ENCODE results near the gene TMEM222. TPM values are rescaled to one million over a fixed set of nuclear protein-coding genes. Genes with fewer than 3 reads are reported as not detected.
A peak's percentile ranks its signal among the peaks of the same experiment; 100 is the strongest.

TMEM222 gene
- total RNA-seq, 1 donor from 2014 or later, result 50.0 TPM

DNA sequence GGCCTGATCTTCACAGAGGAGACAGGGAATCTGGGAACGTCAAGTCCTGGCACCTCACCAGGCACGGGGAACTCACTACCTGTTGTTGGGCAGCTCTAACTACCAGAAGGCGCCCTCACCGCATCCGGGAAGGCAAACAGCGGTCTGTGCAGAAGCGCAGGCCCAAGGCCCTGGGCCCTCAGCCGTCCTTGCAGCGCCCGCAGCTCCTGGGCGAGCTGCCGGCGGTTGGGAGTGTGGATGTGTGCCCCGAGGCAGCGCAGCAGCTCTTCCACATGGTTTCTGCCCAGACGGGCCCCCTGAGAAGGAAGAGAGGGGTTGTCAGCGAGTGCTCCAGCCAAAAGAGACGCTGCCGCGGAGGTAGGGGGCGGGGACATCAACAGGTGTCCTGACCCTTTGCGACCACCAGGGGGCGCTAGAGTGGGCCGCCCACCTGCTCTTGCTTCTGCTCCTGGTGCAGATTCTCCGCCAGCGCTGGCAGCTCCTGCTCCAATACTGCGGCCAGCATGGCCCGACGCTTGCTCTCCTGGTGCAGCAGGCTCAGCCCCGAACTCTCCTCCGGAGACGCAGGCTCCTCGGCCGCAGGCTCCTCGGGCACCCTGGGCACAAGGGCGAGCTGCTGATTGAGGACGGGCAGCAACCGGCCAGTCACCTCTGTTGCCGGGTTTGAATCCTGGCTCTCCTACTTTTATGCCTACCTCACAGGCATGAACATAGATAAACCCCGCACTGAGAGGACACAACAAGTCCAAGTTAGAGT, 35.5 kb downstream of the TMEM222 start:
- peak; percentile 83 for DNase-seq
- no peaks in the 10 kb centered on the region for H3K36me3 Mint-ChIP-seq (ENCODE audit: unreplicated experiment)
- peaks cover 7% of the 10 kb centered on the region for H3K9me3 Mint-ChIP-seq (ENCODE audit: unreplicated experiment)
- TF ChIP-seq, protein P1, sequence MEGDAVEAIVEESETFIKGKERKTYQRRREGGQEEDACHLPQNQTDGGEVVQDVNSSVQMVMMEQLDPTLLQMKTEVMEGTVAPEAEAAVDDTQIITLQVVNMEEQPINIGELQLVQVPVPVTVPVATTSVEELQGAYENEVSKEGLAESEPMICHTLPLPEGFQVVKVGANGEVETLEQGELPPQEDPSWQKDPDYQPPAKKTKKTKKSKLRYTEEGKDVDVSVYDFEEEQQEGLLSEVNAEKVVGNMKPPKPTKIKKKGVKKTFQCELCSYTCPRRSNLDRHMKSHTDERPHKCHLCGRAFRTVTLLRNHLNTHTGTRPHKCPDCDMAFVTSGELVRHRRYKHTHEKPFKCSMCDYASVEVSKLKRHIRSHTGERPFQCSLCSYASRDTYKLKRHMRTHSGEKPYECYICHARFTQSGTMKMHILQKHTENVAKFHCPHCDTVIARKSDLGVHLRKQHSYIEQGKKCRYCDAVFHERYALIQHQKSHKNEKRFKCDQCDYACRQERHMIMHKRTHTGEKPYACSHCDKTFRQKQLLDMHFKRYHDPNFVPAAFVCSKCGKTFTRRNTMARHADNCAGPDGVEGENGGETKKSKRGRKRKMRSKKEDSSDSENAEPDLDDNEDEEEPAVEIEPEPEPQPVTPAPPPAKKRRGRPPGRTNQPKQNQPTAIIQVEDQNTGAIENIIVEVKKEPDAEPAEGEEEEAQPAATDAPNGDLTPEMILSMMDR (IDR thresholded peaks at IDR 0.05; ENCODE audit: partially characterized antibody, unreplicated experiment), result peak; percentile 100
- peaks cover 4% of the 10 kb centered on the region for H3K4me1 Mint-ChIP-seq (ENCODE audit: low read depth, unreplicated experiment)
- H3K4me3 Mint-ChIP-seq (ENCODE audit: unreplicated experiment), result no peak overlapping the region
- H3K27ac Mint-ChIP-seq (ENCODE audit: unreplicated experiment), result no peak overlapping the region
- peaks cover 9% of the 10 kb centered on the region for H3K27me3 Mint-ChIP-seq (ENCODE audit: unreplicated experiment)

DNA sequence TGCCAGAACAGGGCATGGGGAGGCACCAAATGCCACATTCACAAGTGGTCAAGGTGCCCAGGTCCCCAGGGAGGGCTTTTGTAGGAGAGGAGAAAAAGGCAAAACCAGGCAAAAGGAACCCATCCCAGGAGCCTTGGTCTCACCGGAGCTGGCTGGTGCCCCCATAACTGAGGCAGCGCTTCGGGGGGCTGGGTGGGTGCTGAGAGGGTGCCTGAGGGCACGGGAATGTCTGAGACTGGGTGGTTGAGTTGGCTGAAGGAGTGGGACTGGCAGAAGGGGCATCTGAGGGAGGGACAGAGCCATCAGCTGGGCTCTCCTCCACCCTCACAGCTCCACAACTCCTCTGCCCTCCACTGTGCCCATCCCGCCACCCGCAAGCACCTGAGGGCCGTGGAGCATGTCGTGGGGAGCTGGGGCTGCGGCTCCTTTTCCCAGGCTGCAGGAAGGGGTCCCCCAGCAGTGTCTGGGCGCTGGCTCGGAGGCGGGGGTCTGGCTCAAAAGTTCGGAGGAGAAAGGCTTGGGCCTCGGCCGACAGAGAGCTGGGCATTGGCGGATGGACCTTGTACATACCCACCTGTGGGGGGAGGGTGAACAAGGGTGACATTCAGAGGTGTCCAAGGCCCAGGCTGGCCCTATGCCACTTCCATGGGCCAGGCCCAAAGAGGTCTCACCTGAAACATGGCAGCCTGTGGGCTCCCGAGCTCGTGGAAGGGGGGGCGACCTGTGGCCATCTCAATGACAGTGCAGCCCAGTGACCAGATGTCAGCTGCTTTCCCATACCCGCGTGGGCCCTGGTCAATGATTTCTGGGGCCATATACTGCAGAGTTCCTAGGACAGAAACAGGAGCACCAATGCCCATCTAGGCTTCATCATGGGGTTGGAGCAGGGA, 36.3 kb downstream of the TMEM222 start:
- Mint-ChIP-seq H3K4me3 (ENCODE audit: unreplicated experiment) (no peak overlapping the region), H3K27ac (ENCODE audit: unreplicated experiment) (no peak overlapping the region), H3K9me3 (ENCODE audit: unreplicated experiment) (peaks cover 7% of the 10 kb centered on the region), H3K36me3 (ENCODE audit: unreplicated experiment) (no peaks in the 10 kb centered on the region), H3K4me1 (ENCODE audit: low read depth, unreplicated experiment) (peaks cover 4% of the 10 kb centered on the region), H3K27me3 (ENCODE audit: unreplicated experiment) (peaks cover 9% of the 10 kb centered on the region)
- DNase-seq, result no peak
- TF ChIP-seq, protein P1 (IDR thresholded peaks at IDR 0.05; ENCODE audit: partially characterized antibody, unreplicated experiment), result no peak

DNA sequence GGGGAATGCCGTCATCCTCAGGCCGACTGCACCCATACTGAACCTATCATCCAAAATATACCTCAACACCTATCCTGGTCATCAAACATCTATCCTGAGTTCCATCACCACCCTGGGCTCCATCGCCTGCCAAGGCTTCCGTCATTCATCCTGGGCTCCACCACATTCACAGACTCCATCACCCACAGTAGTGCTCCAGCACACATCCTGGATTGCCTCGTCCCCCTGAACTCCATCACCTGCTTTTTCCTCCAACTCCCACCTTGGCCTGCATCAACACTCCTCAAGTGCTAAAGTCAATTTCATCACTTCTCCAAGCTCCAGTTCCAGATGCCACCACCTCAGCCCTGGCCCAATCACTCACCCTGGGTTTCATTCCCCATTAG, 37.0 kb downstream of the TMEM222 start:
- Mint-ChIP-seq H3K36me3 (ENCODE audit: unreplicated experiment) (no peaks in the 10 kb centered on the region), H3K4me3 (ENCODE audit: unreplicated experiment) (peak overlapping the region; percentile 43), H3K4me1 (ENCODE audit: low read depth, unreplicated experiment) (peaks cover 4% of the 10 kb centered on the region), H3K27ac (ENCODE audit: unreplicated experiment) (no peak overlapping the region), H3K9me3 (ENCODE audit: unreplicated experiment) (peaks cover 7% of the 10 kb centered on the region), H3K27me3 (ENCODE audit: unreplicated experiment) (peaks cover 9% of the 10 kb centered on the region)
- TF ChIP-seq, protein P1 (IDR thresholded peaks at IDR 0.05; ENCODE audit: partially characterized antibody, unreplicated experiment), result no peak
- no peak for DNase-seq

DNA sequence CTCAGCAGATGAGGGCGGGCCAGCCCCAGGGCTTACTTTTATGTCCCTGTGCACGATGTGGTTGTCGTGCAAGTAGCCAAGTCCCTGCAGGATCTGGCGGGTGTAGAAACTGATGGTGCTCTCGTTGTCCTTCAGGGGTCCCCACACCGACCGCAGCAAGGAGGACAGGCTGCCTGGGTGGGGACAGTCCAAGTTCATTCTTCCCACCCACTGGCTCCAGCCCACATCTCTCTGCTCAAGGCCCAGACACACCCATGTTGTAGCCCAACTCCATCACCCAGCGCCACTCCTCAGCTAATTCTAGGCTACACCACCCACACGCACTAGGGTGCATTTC, 37.8 kb downstream of the TMEM222 start:
- Mint-ChIP-seq H3K27ac (ENCODE audit: unreplicated experiment) (no peak overlapping the region), H3K27me3 (ENCODE audit: unreplicated experiment) (peaks cover 9% of the 10 kb centered on the region), H3K36me3 (ENCODE audit: unreplicated experiment) (no peaks in the 10 kb centered on the region), H3K4me3 (ENCODE audit: unreplicated experiment) (peak overlapping the region; percentile 74), H3K4me1 (ENCODE audit: low read depth, unreplicated experiment) (peaks cover 7% of the 10 kb centered on the region), H3K9me3 (ENCODE audit: unreplicated experiment) (peaks cover 7% of the 10 kb centered on the region)
- no peak for DNase-seq
- TF ChIP-seq, protein P1 (IDR thresholded peaks at IDR 0.05; ENCODE audit: partially characterized antibody, unreplicated experiment), result no peak
